Activated CD8-positive, alpha-beta T cell treated with anti-CD3 and anti-CD28 coated beads for 36 hours (primary cell): Measurements from ENCODE around the gene AQP11. TPM values are rescaled to one million over a fixed set of nuclear protein-coding genes. Genes with fewer than 3 reads are reported as not detected.
"Not testable (repeated sequence)": the region's sequence is repeated elsewhere in the genome, so short reads cannot be mapped to it uniquely, and the experiment has no call there.

ENCODE experiments used
- ATAC-seq: fragments of 200-7000 bp; cut with Tn5 transposase; one replicate; pipeline ENCODE4 v1.10.0; 2021; ENCODE audit warnings: mild to moderate bottlenecking, moderate library complexity
- CTCF ChIA-PET: fragments of 350-600 bp; sonication (Branson Sonifier 250); formaldehyde crosslinking; loops from one replicate; lab custom pipeline; 2021; ENCODE audit warnings: antibody characterized with exemption; lab: Charles Lee
- POLR2A ChIA-PET: fragments of 350-600 bp; sonication (Branson Sonifier 250); formaldehyde crosslinking; loops from one replicate; lab custom pipeline; 2021; ENCODE audit warnings: antibody characterized with exemption; lab: Charles Lee
- DNase-seq: peaks from one replicate; pipeline ENCODE4 v3.0.0-alpha.2; 2020
- H3K27ac Mint-ChIP-seq: one replicate; pipeline ENCODE4 v1.8.0; 2021; ENCODE audit warnings: mild to moderate bottlenecking, mixed read lengths
- H3K27me3 Mint-ChIP-seq: one replicate; pipeline ENCODE4 v1.8.0; 2021; ENCODE audit warnings: mixed read lengths
- H3K36me3 Mint-ChIP-seq: one replicate; pipeline ENCODE4 v1.8.0; 2021; ENCODE audit warnings: low read depth, mixed read lengths
- H3K4me1 Mint-ChIP-seq: one replicate; pipeline ENCODE4 v1.8.0; 2021; ENCODE audit warnings: low read depth, mixed read lengths
- H3K4me3 Mint-ChIP-seq: one replicate; pipeline ENCODE4 v1.8.0; 2021; ENCODE audit warnings: mild to moderate bottlenecking, moderate library complexity, mixed read lengths
- H3K9me3 Mint-ChIP-seq: one replicate; pipeline ENCODE4 v1.8.0; 2021; ENCODE audit warnings: mixed read lengths
- CTCF ChIP-seq: fragments of 200-600 bp; IDR thresholded peaks from one replicate; pipeline ENCODE4 v1.8.0; 2022; ENCODE audit warnings: antibody characterized with exemption, mild to moderate bottlenecking
- intact Hi-C: fragments of 100-400 bp; cut with micrococcal nuclease; formaldehyde crosslinking; loops from one replicate; pipeline ENCODE4 v1.10.0; 2022
- total RNA-seq, 2 experiments: library from RNA; stranded (reverse); gene quantifications; one replicate each; pipeline ENCODE4 v1.2.3, GENCODE V29; 2021

AQP11 gene
- total RNA-seq, 2 experiments from 2014 or later = 0.47 to 0.59 TPM

GRCh38 chr11:77548552-77549445, 41.0 kb upstream of the AQP11 start:
- Mint-ChIP-seq H3K36me3 (no peaks in the 10 kb centered on the region), H3K27me3 (no peaks in the 10 kb centered on the region), H3K27ac (no peak overlapping the region), H3K9me3 (no peaks in the 10 kb centered on the region), H3K4me3 (no peak overlapping the region), H3K4me1 (peaks cover 4% of the 10 kb centered on the region)
- CTCF ChIA-PET = interaction anchor here (0.7 to 2.7 kb wide), 40 partner anchors 8 to 501 kb away, joined by 3 to 23 read pairs (median 4); partner anchors contain the start of genes AQP11, MYO7A and PAK1
- peak; percentile 17 for TF ChIP-seq CTCF
- DNase-seq (no peak), ATAC-seq (no peak)
- intact Hi-C loops = loop anchor here (5.0 kb wide), 1 partner anchor 356 kb away; no protein-coding TSS in a partner anchor
- POLR2A ChIA-PET = interaction anchor here (0.6 kb wide), 1 partner anchor 48 kb away, joined by 3 read pairs; no protein-coding TSS in a partner anchor

DNA sequence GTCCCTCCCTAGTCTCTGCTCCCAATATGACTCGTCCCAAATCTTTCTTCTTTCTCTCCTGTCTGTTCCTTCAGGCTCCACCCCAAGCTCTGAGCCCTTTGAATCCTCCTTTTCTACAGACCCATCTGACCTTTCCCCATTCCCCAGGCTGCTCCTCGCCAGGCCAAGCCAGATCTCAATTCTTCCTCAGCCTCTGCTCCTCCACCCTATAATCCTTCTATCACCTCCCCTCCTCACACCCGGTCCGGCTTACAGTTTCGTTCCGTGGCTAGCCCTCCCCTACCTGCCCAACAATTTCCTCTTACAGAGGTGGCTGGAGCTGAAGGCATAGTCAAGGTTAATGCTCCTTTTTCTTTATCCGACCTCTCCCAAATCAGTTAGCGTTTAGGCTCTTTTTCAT, 38.3 kb upstream of the AQP11 start:
- intact Hi-C loops = loop anchor here (10.0 kb wide), 1 partner anchor 427 kb away; the partner anchor contains the start of gene MYO7A
- H3K27ac Mint-ChIP-seq = not testable (repeated sequence)

DNA sequence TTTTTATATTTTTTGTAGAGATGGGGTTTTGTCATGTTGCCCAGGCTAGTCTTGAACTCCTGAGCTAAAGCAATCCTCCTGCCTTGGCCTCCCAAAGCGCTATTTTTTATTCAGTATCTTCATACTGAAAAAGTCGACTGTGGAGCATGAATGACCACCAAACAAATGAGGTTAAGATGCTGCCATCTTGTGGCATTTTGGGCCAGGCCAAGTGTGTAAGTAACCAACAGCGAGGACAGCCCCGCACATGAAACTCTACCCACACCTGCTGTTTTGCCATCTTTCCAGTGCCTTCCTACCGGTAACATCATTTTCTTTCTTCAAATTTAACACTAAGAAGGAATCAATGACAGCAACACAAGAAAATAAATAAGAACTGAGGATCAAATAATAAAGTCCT, 32.2 kb upstream of the AQP11 start:
- ChIA-PET CTCF (interaction anchor here (2.1 kb wide), 1 partner anchor 9 kb away, joined by 16 read pairs; no protein-coding TSS in a partner anchor), POLR2A (no interaction called here)
- Mint-ChIP-seq H3K36me3 (no peaks in the 10 kb centered on the region), H3K4me1 (no peaks in the 10 kb centered on the region), H3K27me3 (no peaks in the 10 kb centered on the region), H3K9me3 (no peaks in the 10 kb centered on the region), H3K4me3 (no peak overlapping the region), H3K27ac (no peak overlapping the region)
- DNase-seq = peak; percentile 10
- TF ChIP-seq CTCF = no peak
- no peak for ATAC-seq
- intact Hi-C loops = loop anchor here (10.0 kb wide), 1 partner anchor 433 kb away; the partner anchor contains the start of gene MYO7A

More for the DNA sequence above, 38.3 kb upstream of the AQP11 start:
- H3K36me3 Mint-ChIP-seq, ATAC-seq, CTCF ChIA-PET, H3K4me1 Mint-ChIP-seq, DNase-seq, H3K4me3 Mint-ChIP-seq, H3K9me3 Mint-ChIP-seq, H3K27me3 Mint-ChIP-seq: not testable (repeated sequence)
- POLR2A ChIA-PET = interaction anchor here (0.6 kb wide), 1 partner anchor 1580 kb away, joined by 4 read pairs; no protein-coding TSS in a partner anchor

DNA sequence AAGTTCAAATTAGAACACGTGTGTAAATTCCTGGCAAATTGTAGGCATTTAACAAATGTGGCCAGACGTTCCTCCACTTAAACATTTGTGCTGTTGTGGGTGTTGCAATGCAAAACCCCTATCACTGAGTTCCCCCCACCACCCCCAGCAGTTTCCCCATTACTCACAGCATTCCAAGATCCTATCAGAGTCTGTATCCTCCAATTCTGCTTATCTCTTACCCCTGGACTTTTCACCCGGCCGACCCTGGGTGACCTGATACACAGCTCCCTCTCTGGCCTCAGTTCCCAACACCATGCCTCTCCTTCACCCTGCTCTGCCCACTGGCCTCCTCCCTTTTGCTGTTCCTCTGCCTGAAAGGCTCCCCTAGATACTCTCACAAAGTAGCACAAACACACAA, 31.4 kb upstream of the AQP11 start:
- no peak for DNase-seq
- Mint-ChIP-seq H3K36me3 (no peaks in the 10 kb centered on the region), H3K4me3 (no peak overlapping the region), H3K4me1 (no peaks in the 10 kb centered on the region), H3K9me3 (peaks cover 2% of the 10 kb centered on the region), H3K27ac (no peak overlapping the region), H3K27me3 (peaks cover 2% of the 10 kb centered on the region)
- CTCF ChIA-PET = no interaction called here
- TF ChIP-seq CTCF = no peak
- POLR2A ChIA-PET = no interaction called here
- ATAC-seq = no peak
- intact Hi-C loops = loop anchor here (10.0 kb wide), 1 partner anchor 434 kb away; the partner anchor contains the start of gene MYO7A

GRCh38 chr11:77559686-77560401, 29.9 kb upstream of the AQP11 start:
- H3K27me3 Mint-ChIP-seq = peaks cover 2% of the 10 kb centered on the region
- POLR2A ChIA-PET = no interaction called here
- H3K4me1 Mint-ChIP-seq = no peaks in the 10 kb centered on the region
- CTCF ChIA-PET = interaction anchor here (1.8 kb wide), 1 partner anchor 11 kb away, joined by 7 read pairs; no protein-coding TSS in a partner anchor
- no peak overlapping the region for H3K4me3 Mint-ChIP-seq
- ATAC-seq = no peak
- intact Hi-C loops = loop anchor here (10.0 kb wide), 1 partner anchor 435 kb away; the partner anchor contains the start of gene MYO7A
- no peak for TF ChIP-seq CTCF
- DNase-seq = no peak
- peaks cover 2% of the 10 kb centered on the region for H3K9me3 Mint-ChIP-seq
- no peak overlapping the region for H3K27ac Mint-ChIP-seq
- no peaks in the 10 kb centered on the region for H3K36me3 Mint-ChIP-seq
